ENCODE data around the gene CPNE8.
"Not testable (repeated sequence)": the region's sequence is repeated elsewhere in the genome, so short reads cannot be mapped to it uniquely, and the experiment has no call there.

CPNE8 gene

GRCh38 chr12:38823314-38823713 lies 82.1 kb downstream of the CPNE8 start:
- no peak for DNase-seq

GRCh38 chr12:38817942-38818341 lies 87.4 kb downstream of the CPNE8 start:
- DNase-seq = no peak

- no peak for DNase-seq
Measured at GRCh38 chr12:38813923-38814322, 91.5 kb downstream of the CPNE8 start.

- DNase-seq = no peak
Measured at GRCh38 chr12:38811814-38812356, 93.5 kb downstream of the CPNE8 start.

GRCh38 chr12:38809832-38810231 lies 95.6 kb downstream of the CPNE8 start:
- no peak for DNase-seq

GRCh38 chr12:38788106-38788505 lies 117.3 kb downstream of the CPNE8 start:
- no peak for DNase-seq

- no peak for DNase-seq
Measured at GRCh38 chr12:38785381-38785780, 120.0 kb downstream of the CPNE8 start.

GRCh38 chr12:38783304-38783703 lies 122.1 kb downstream of the CPNE8 start:
- DNase-seq = no peak

GRCh38 chr12:38782359-38782758 lies 123.0 kb downstream of the CPNE8 start:
- DNase-seq = no peak

- DNase-seq = no peak
Measured at GRCh38 chr12:38776647-38777046, 128.7 kb downstream of the CPNE8 start.

GRCh38 chr12:38775457-38775856 lies 129.9 kb downstream of the CPNE8 start:
- DNase-seq = no peak

- no peak for DNase-seq
Measured at GRCh38 chr12:38772437-38772836, 133.0 kb downstream of the CPNE8 start.

- peak in 1 of 2 donors; percentile 42 for DNase-seq
Measured at GRCh38 chr12:38771871-38772270, 133.5 kb downstream of the CPNE8 start.

GRCh38 chr12:38761636-38762342 lies 143.6 kb downstream of the CPNE8 start:
- DNase-seq = no peak

- DNase-seq = no peak
Measured at GRCh38 chr12:38761111-38761510, 144.3 kb downstream of the CPNE8 start.

- DNase-seq = no peak
Measured at GRCh38 chr12:38759621-38760020, 145.8 kb downstream of the CPNE8 start.

GRCh38 chr12:38746744-38747143 lies 158.6 kb downstream of the CPNE8 start:
- DNase-seq = no peak

GRCh38 chr12:38745601-38746000 lies 159.8 kb downstream of the CPNE8 start:
- no peak for DNase-seq

- DNase-seq = no peak
Measured at GRCh38 chr12:38744041-38744440, 161.3 kb downstream of the CPNE8 start.

- DNase-seq = not testable (repeated sequence)
Measured at GRCh38 chr12:38742496-38742895, 162.9 kb downstream of the CPNE8 start.

- no peak for DNase-seq
Measured at GRCh38 chr12:38736821-38737220, 168.6 kb downstream of the CPNE8 start.

- DNase-seq = no peak
Measured at GRCh38 chr12:38732761-38733160, 172.6 kb downstream of the CPNE8 start.

- no peak for DNase-seq
Measured at GRCh38 chr12:38728894-38729293, 176.5 kb downstream of the CPNE8 start.

GRCh38 chr12:38721611-38722252 lies 183.7 kb downstream of the CPNE8 start:
- no peak for DNase-seq
